Adipose tissue (tissue), 3 donors: ENCODE measurements around the gene MFSD11. TPM values are rescaled to one million over a fixed set of nuclear protein-coding genes. Genes with fewer than 3 reads are reported as not detected.
A peak's percentile ranks its signal among the peaks of the same experiment; 100 is the strongest.
"Not testable (repeated sequence)": the region's sequence is repeated elsewhere in the genome, so short reads cannot be mapped to it uniquely, and the experiment has no call there.

ENCODE experiments used
- H3K27ac ChIP-seq: one replicate; pipeline ENCODE4 v1.5.1; 2013; ENCODE audit warnings: low read depth, low read length
- WGBS, 3 donors: extraction: QIAGEN DNeasy Blood & Tissue Kit; methylation state at CpG; one replicate each; pipeline ENCODE4 v1.1.7; 2013; 5-methylcytosine and 5-hydroxymethylcytosine counted together
- polyA plus RNA-seq, 3 donors: library from polyadenylated mRNA; stranded (reverse); fragments of 200-250 nt; gene quantifications; one replicate each; pipeline ENCODE4 v1.2.3, GENCODE V29; 2013
- donor health status: healthy with polysubstance abuse.
- donor health status: Bipolar disorder and iron deficiency.
- donor health status: healthy.

MFSD11 gene
- polyA plus RNA-seq, 3 donors, result 8.5 to 15.4 (median 15.0) TPM

DNA sequence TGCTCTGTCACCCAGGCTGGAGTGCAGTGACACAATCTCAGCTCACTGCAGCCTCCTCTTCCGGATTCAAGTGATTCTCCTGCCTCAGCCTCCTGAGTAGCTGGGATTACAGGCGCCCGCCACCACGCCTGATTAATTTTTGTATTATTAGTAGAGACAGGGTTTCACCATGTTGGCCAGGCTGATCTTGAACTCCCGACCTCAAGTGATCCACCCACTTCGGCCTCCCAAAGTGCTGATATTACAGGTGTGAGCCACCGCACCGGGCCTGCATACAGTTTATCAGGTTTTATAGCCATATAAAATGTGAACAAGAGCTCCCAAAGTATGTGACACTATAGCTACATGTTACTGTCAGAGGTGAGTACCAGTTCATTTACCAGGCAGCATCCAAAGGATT lies 14.9 kb upstream of the MFSD11 start:
- H3K27ac ChIP-seq, result not testable (repeated sequence)
- whole genome bisulfite sequencing, 3 donors, result 95 to 97% (median 95%) methylated on average over 8 of the region's 8 CpGs

DNA sequence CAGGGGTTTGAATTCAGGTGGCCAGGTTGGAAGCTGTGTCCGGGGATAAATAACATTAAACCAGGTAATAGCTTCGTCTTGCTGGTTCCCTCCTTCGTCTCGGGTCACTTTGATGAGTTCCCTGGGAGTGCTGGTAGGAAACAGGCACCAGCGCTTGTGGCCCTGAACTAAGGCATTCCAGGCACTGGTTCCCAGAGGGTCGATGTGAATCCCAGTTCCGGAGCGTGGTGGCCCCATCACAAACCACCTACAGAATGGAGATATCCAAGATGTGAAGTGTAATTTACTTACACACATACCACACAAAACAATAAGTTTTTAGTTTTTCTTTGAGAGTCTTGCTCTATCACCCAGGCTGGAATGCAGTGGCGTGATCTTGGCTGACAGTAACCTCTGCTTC lies 14.1 kb upstream of the MFSD11 start:
- WGBS, 3 donors, result 94 to 97% (median 94%) methylated on average over 9 of the region's 9 CpGs
- no peak overlapping the region for H3K27ac ChIP-seq

- WGBS, 3 donors, result 2 to 4% (median 3%) methylated on average over 36 to 38 of the region's 38 CpGs
- H3K27ac ChIP-seq, result peak overlapping the region; percentile 98
Measured at GRCh38 chr17:76725580-76726230, 12.2 kb upstream of the MFSD11 start.

DNA sequence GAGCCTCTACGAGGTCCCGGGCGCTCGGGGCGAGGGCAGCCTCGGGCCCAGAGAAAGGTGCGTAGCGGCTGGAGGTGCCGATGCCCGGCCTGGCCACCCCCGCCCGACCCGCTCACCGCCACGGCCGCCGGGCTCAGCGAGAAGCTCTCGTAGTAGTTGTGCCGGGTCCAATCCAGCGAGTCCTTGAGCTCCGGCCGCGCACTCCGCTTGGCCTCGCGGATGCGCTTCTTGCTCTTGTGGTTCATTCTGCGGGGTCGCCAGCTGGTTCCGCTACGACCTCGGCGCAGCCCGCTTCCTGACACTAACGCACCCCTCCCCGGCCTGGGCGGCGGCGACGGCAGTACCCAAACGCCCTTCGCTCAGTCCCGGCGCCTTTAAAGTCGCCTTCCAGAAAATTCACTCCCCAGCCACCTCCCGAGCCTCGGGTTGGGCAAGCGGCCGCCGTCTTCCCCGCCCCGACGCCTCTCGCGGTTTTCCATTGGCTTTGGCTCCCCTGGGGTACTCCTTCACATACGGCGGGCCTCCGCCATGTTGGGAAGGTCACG lies 11.6 kb upstream of the MFSD11 start, which contains the start of gene JMJD6:
Gene JMJD6, minus strand, starts transcription at position 376 of the 545 bp plus-strand sequence. Its CDS starts 131 bp downstream, at position 245.
- 0 to 1% (median 0%) methylated on average over 59 to 60 of the region's 60 CpGs for WGBS, 3 donors
- peak within 1 kb of the TSS; percentile 98 for H3K27ac ChIP-seq

GRCh38 chr17:76726776-76727718 lies 10.9 kb upstream of the MFSD11 start, which contains the start of gene METTL23:
Gene METTL23, plus strand, starts transcription at chr17:76726839. Its CDS starts 2,872 bp downstream, at chr17:76729711.
- 1 to 2% (median 1%) methylated on average over 59 to 71 of the region's 71 CpGs for WGBS, 3 donors
- peak within 1 kb of the TSS; percentile 98 for H3K27ac ChIP-seq

GRCh38 chr17:76727745-76728456 lies 10.0 kb upstream of the MFSD11 start:
- 52 to 59% (median 57%) methylated on average over 18 of the region's 18 CpGs for WGBS, 3 donors
- H3K27ac ChIP-seq, result no peak overlapping the region

- H3K27ac ChIP-seq, result not testable (repeated sequence)
- 85 to 86% (median 85%) methylated on average over 13 of the region's 13 CpGs for WGBS, 3 donors
Measured at GRCh38 chr17:76731800-76732733, 5.9 kb upstream of the MFSD11 start.

- no peak overlapping the region for H3K27ac ChIP-seq
- WGBS, 3 donors, result 67 to 76% (median 72%) methylated on average over 3 of the region's 3 CpGs
Measured at GRCh38 chr17:76732734-76733617, 4.9 kb upstream of the MFSD11 start.

DNA sequence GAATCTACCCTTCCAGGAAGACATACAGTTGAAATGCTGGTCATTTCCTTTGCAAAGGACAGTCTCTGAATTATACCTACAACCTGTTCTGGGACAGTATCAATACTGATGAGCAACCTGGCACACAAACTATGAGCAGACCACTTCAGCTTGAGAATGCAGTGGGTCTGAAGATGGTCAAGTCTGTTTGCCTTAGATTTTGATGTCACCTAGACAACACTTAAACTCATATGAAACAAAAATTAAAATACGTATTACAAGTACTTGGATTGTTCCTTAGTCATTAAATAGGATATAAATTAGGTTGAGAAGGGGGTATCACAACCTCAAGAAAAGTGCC lies 4.3 kb upstream of the MFSD11 start:
- no peak overlapping the region for H3K27ac ChIP-seq
- WGBS, 3 donors, result 76 to 86% (median 80%) methylated on average over 1 of the region's 1 CpG

GRCh38 chr17:76734080-76734840 lies 3.7 kb upstream of the MFSD11 start:
- H3K27ac ChIP-seq, result no peak overlapping the region
- WGBS, 3 donors, result 15 to 25% (median 25%) methylated on average over 8 of the region's 8 CpGs

- no peak overlapping the region for H3K27ac ChIP-seq
- 10 to 17% (median 14%) methylated on average over 5 of the region's 5 CpGs for WGBS, 3 donors
Measured at GRCh38 chr17:76735006-76735405, 2.9 kb upstream of the MFSD11 start.

GRCh38 chr17:76735586-76736348 lies 2.2 kb upstream of the MFSD11 start:
- H3K27ac ChIP-seq, result peak overlapping the region; percentile 96
- 1 to 2% (median 2%) methylated on average over 20 of the region's 20 CpGs for WGBS, 3 donors

GRCh38 chr17:76736349-76737081 lies 1.4 kb upstream of the MFSD11 start:
- peak overlapping the region; percentile 96 for H3K27ac ChIP-seq
- 0% methylated on average over 84 to 117 of the region's 117 CpGs for WGBS, 3 donors

DNA sequence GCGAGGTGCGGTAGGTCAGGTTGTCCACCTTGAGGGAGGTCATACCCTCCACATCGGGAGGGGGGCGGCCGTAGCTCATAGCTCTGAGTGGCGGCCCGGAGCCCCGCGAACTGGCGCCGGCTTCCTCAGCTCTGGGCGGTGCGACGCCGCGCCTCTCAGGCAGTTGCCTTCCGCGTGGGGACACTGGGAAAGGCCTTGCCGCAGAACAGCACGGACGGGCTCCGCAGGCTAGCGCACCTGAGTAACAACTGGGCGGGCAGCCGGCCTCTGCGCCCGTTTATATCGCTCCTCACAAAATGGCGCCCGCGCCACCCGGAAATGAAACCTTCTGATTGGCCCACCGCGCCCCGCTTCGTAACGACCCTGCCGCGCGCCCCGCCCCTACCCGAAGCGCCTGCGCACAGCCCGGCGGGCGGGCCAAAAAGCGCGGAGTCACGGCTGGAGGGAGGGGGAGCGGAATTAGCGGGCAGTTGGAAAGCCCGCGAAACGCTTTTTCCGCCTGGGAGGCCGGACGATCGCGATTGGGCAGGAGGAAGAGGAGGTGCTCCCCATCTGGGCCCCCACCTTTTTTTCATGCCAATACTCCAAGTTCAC lies 740 bp upstream of the MFSD11 start, which contains the start of gene SRSF2:
Gene SRSF2, minus strand, starts transcription at position 250 of the 594 bp plus-strand sequence. Its CDS starts 171 bp downstream, at position 79.
- peak within 1 kb of the TSS; percentile 96 for H3K27ac ChIP-seq
- WGBS, 3 donors, result 0% methylated on average over 57 to 60 of the region's 60 CpGs
